Endothelial cell of umbilical vein (primary cell): Measurements from ENCODE around the gene ZBTB37.

Experiments
- EZH2 ChIP-seq: IDR thresholded peaks from 2 replicates; pipeline ENCODE4 v1.6.1; 2012; ENCODE audit warnings: borderline replicate concordance, low read depth, mild to moderate bottlenecking, moderate library complexity, low read length, inconsistent platforms; ENCODE audit not compliant: severe bottlenecking
- FOS ChIP-seq: IDR thresholded peaks from 2 replicates; pipeline ENCODE4 v1.6.1; 2011; ENCODE audit warnings: mild to moderate bottlenecking, low read length, moderate library complexity, borderline replicate concordance; ENCODE audit not compliant: insufficient read depth
- GATA2 ChIP-seq: IDR thresholded peaks from 2 replicates; pipeline ENCODE4 v1.7.0; 2011; ENCODE audit warnings: low read depth, mild to moderate bottlenecking, moderate library complexity, mixed read lengths, low read length; ENCODE audit not compliant: insufficient read length, insufficient read depth
- JUN ChIP-seq: IDR thresholded peaks from 2 replicates; pipeline ENCODE4 v1.6.1; 2011; ENCODE audit warnings: borderline replicate concordance, low read depth; ENCODE audit not compliant: insufficient read length, insufficient read depth
- MYC ChIP-seq: IDR thresholded peaks from one replicate; pipeline ENCODE4 v1.6.1; 2011; ENCODE audit warnings: mild to moderate bottlenecking, low read depth, low read length
- POLR2A ChIP-seq: IDR thresholded peaks from 2 replicates; pipeline ENCODE4 v1.6.1; 2012; ENCODE audit warnings: low read depth, mild to moderate bottlenecking, control low read depth, low read length
- POLR2AphosphoS5 ChIP-seq: IDR thresholded peaks from 2 replicates; pipeline ENCODE4 v1.6.1; 2012; ENCODE audit warnings: low read depth, mild to moderate bottlenecking, control low read depth, low read length, moderate library complexity; ENCODE audit not compliant: insufficient read depth
- TF ChIP-seq, protein P1 (sequence below), 2 donors: IDR thresholded peaks; 1 replicate in 1 of 2; 2 replicates in 1 of 2; pipeline ENCODE4 v1.5.1; 2011; ENCODE audit warnings: low read length in 2 of 2, mild to moderate bottlenecking in 2 of 2, moderate library complexity in 2 of 2, control low read depth in 1 of 2, inconsistent platforms in 1 of 2, low read depth in 1 of 2; ENCODE audit not compliant: insufficient read depth in 1 of 2; ENCODE audit errors: extremely low read depth in 1 of 2
- TF ChIP-seq, protein P2 (sequence below): IDR thresholded peaks from 2 replicates; pipeline ENCODE4 v1.6.1; 2011; ENCODE audit not compliant: insufficient read depth, insufficient read length

DNA sequence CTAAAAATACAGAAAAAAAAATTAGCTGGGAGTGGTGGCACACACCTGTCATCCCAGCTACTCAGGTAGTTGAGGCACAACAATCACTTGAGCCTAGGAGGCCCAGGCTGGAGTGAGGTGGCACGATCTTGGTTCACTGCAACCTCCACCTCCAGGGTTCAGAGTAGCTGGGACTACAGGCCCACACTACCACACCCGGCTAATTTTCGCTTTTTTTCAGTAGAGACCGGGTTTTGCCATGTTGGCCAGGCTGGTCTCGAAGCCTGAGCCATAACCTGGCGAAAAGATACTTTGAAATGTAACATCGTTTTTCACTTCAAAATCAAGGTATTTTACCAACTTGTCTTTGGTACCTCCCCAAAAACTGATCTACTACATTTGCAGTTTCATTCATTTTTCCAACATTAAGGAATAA is 6.4 kb upstream of the ZBTB37 start:
- TF ChIP-seq, protein P1, sequence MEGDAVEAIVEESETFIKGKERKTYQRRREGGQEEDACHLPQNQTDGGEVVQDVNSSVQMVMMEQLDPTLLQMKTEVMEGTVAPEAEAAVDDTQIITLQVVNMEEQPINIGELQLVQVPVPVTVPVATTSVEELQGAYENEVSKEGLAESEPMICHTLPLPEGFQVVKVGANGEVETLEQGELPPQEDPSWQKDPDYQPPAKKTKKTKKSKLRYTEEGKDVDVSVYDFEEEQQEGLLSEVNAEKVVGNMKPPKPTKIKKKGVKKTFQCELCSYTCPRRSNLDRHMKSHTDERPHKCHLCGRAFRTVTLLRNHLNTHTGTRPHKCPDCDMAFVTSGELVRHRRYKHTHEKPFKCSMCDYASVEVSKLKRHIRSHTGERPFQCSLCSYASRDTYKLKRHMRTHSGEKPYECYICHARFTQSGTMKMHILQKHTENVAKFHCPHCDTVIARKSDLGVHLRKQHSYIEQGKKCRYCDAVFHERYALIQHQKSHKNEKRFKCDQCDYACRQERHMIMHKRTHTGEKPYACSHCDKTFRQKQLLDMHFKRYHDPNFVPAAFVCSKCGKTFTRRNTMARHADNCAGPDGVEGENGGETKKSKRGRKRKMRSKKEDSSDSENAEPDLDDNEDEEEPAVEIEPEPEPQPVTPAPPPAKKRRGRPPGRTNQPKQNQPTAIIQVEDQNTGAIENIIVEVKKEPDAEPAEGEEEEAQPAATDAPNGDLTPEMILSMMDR (IDR thresholded peaks at IDR 0.05; ENCODE audit: extremely low read depth in 1 of 2, insufficient read depth in 1 of 2, low read depth in 1 of 2, low read length in 2 of 2): no peak
- TF ChIP-seq, protein P2, sequence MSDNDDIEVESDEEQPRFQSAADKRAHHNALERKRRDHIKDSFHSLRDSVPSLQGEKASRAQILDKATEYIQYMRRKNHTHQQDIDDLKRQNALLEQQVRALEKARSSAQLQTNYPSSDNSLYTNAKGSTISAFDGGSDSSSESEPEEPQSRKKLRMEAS: no peak
- TF ChIP-seq FOS (no peak), EZH2 (no peak), POLR2A (peak; percentile 62), POLR2AphosphoS5 (peak; percentile 52), GATA2 (no peak), MYC (no peak), JUN (no peak)
